Prostate gland (tissue), 2 donors: ENCODE measurements around the gene RTKN. TPM values are rescaled to one million over a fixed set of nuclear protein-coding genes. Genes with fewer than 3 reads are reported as not detected.
"Not testable (repeated sequence)": the region's sequence is repeated elsewhere in the genome, so short reads cannot be mapped to it uniquely, and the experiment has no call there.

Experiments
- DNase-seq: peaks from one replicate; pipeline ENCODE4 v3.0.0-alpha.2; 2019; ENCODE audit warnings: low spot score
- H3K27ac ChIP-seq, 2 donors: fragments of 200-600 bp; sonication (generic); 2 replicates each; pipeline ENCODE4 v1.5.1; 2017 to 2019
- H3K27me3 ChIP-seq: fragments of 200-600 bp; sonication (generic); replicated peaks from 2 replicates; pipeline ENCODE4 v1.5.1; 2019; ENCODE audit not compliant: insufficient read depth
- H3K36me3 ChIP-seq, 2 donors: fragments of 200-600 bp; sonication (generic); 1 replicate in 1 of 2; 2 replicates in 1 of 2; pipeline versions ENCODE4 v1.5.1 to v1.8.1; 2017 to 2019
- H3K4me1 ChIP-seq: fragments of 200-600 bp; sonication (generic); replicated peaks from 2 replicates; pipeline ENCODE4 v1.5.1; 2019
- H3K4me3 ChIP-seq, 2 donors: fragments of 200-600 bp; sonication (generic); 2 replicates each; pipeline ENCODE4 v1.5.1; 2017 to 2019
- H3K9me3 ChIP-seq: fragments of 200-600 bp; sonication (generic); 2 replicates; pipeline ENCODE4 v1.5.1; 2017
- CTCF ChIP-seq, 4 experiments: fragments of 200-600 bp in 2 of 4; fragments of 450-650 bp in 2 of 4; sonication (generic) in 2 of 4; IDR thresholded peaks; 1 replicate in 3 of 4; 2 replicates in 1 of 4; pipeline ENCODE4 v1.5.1; 2016 to 2019; ENCODE audit warnings: antibody characterized with exemption in 4 of 4, mild to moderate bottlenecking in 2 of 4, moderate library complexity in 2 of 4
- POLR2A ChIP-seq: fragments of 450-650 bp; IDR thresholded peaks from one replicate; pipeline ENCODE4 v1.6.1; 2016; ENCODE audit warnings: antibody characterized with exemption, mild to moderate bottlenecking
- POLR2AphosphoS5 ChIP-seq: sonication (generic); formaldehyde crosslinking; IDR thresholded peaks from one replicate; pipeline ENCODE4 v1.6.1; 2017; ENCODE audit warnings: antibody characterized with exemption
- WGBS: methylation state at CpG from one replicate; pipeline ENCODE4 v1.1.5; 2018; 5-methylcytosine and 5-hydroxymethylcytosine counted together
- intact Hi-C: fragments of 100-400 bp; cut with DNase I; formaldehyde crosslinking; loops from one replicate; pipeline ENCODE4 v1.14.2; 2022
- total RNA-seq, 2 donors: library from RNA; depleted of rRNA; stranded (reverse); fragments of >200 nt; gene quantifications; one replicate each; pipeline ENCODE4 v1.1.0, GENCODE V29; 2016

RTKN gene
- total RNA-seq, 2 donors from 2014 or later, result 24.5 to 26.0 TPM

- H3K27ac ChIP-seq, result no peak overlapping the region
- H3K27me3 ChIP-seq, result no peaks in the 10 kb centered on the region
- peaks cover 0 to 3% of the 10 kb centered on the region in 2 donors for H3K36me3 ChIP-seq
- no peaks in the 10 kb centered on the region for H3K9me3 ChIP-seq
- no peaks in the 10 kb centered on the region for H3K4me1 ChIP-seq
- H3K4me3 ChIP-seq, result no peak overlapping the region
- TF ChIP-seq POLR2AphosphoS5 (no peak), CTCF (IDR thresholded peaks at IDR 0.05) (no peak), POLR2A (no peak)
- no peak for DNase-seq
- WGBS, result 92% methylated on average over 6 of the region's 6 CpGs
- intact Hi-C loops, result no loop called here
These were observed 32.7 kb upstream of the RTKN start for GRCh38 chr2:74474481-74474880.

- no peaks in the 10 kb centered on the region for H3K9me3 ChIP-seq
- H3K27ac ChIP-seq, result peak overlapping the region; percentile 89 to 91
- DNase-seq, result no peak
- H3K4me3 ChIP-seq, result peak overlapping the region; percentile 51 to 63
- H3K27me3 ChIP-seq, result no peaks in the 10 kb centered on the region
- intact Hi-C loops, result no loop called here
- peaks cover 0 to 3% of the 10 kb centered on the region in 2 donors for H3K36me3 ChIP-seq
- no peaks in the 10 kb centered on the region for H3K4me1 ChIP-seq
- TF ChIP-seq POLR2A, result no peak
- 11% methylated on average over 7 of the region's 7 CpGs for WGBS
These were observed 31.2 kb upstream of the RTKN start for GRCh38 chr2:74472945-74473258.

GRCh38 chr2:74472086-74472944 is 30.6 kb upstream of the RTKN start, which contains the start of gene MRPL53:
Gene MRPL53 (minus strand): TSS chr2:74472680. CDS start chr2:74472660, 20 bp downstream.
- TF ChIP-seq CTCF (IDR thresholded peaks at IDR 0.05) (peak in 1 of 4 experiments; percentile 16), POLR2A (peak; percentile 50), POLR2AphosphoS5 (peak; percentile 98)
- no peaks in the 10 kb centered on the region for H3K4me1 ChIP-seq
- WGBS, result under 1% methylated on average over 66 of the region's 66 CpGs
- peak within 1 kb of the TSS; percentile 51 to 63 for H3K4me3 ChIP-seq
- DNase-seq, result peak; percentile 91
- H3K27ac ChIP-seq, result peak within 1 kb of the TSS; percentile 89 to 91
- no peaks in the 10 kb centered on the region for H3K9me3 ChIP-seq
- H3K27me3 ChIP-seq, result no peaks in the 10 kb centered on the region
- intact Hi-C loops, result no loop called here
- peaks cover 0 to 3% of the 10 kb centered on the region in 2 donors for H3K36me3 ChIP-seq

- no peak for DNase-seq
- TF ChIP-seq CTCF (IDR thresholded peaks at IDR 0.05) (no peak), POLR2A (no peak), POLR2AphosphoS5 (no peak)
- intact Hi-C loops, result no loop called here
- H3K9me3 ChIP-seq, result no peaks in the 10 kb centered on the region
- no peaks in the 10 kb centered on the region for H3K27me3 ChIP-seq
- 59% methylated on average over 16 of the region's 16 CpGs for WGBS
- no peaks in the 10 kb centered on the region for H3K4me1 ChIP-seq
- peaks cover 0 to 3% of the 10 kb centered on the region in 2 donors for H3K36me3 ChIP-seq
- peak overlapping the region; percentile 51 to 63 for H3K4me3 ChIP-seq
- peak overlapping the region; percentile 89 to 91 for H3K27ac ChIP-seq
These were observed 29.8 kb upstream of the RTKN start for GRCh38 chr2:74471332-74472065.

- H3K27ac ChIP-seq, H3K27me3 ChIP-seq, H3K36me3 ChIP-seq, H3K4me1 ChIP-seq, intact Hi-C loops, H3K9me3 ChIP-seq, DNase-seq, H3K4me3 ChIP-seq: not testable (repeated sequence)
- 94% methylated on average over 12 of the region's 12 CpGs for WGBS
These were observed 29.0 kb upstream of the RTKN start for GRCh38 chr2:74470742-74471141.
